ENCODE results near the gene C1orf115.

Gene C1orf115

GRCh38 chr1:220742520-220742919, 52.4 kb downstream of the C1orf115 start:
- TF ChIP-seq CTCF (IDR thresholded peaks at IDR 0.05; ENCODE audit: low read depth, low read length, missing control alignments) = no peak
- in situ Hi-C loops (cut with HindIII; ENCODE audit: low sequenced_read_pairs) = no loop called here
- H3K4me3 ChIP-seq (ENCODE audit: low read depth, low read length) = no peak overlapping the region
- no peak for DNase-seq (ENCODE audit: low read depth)

- TF ChIP-seq CTCF (IDR thresholded peaks at IDR 0.05; ENCODE audit: low read depth, low read length, missing control alignments) = no peak
- H3K4me3 ChIP-seq (ENCODE audit: low read depth, low read length) = no peak overlapping the region
- no peak for DNase-seq (ENCODE audit: low read depth)
- in situ Hi-C loops (cut with HindIII; ENCODE audit: low sequenced_read_pairs) = no loop called here
Observed at GRCh38 chr1:220746851-220747250, 56.7 kb downstream of the C1orf115 start.

- DNase-seq (ENCODE audit: low read depth) = no peak
- in situ Hi-C loops (cut with HindIII; ENCODE audit: low sequenced_read_pairs) = no loop called here
Observed at GRCh38 chr1:220747437-220748088, 57.4 kb downstream of the C1orf115 start.

GRCh38 chr1:220748089-220748934, 58.1 kb downstream of the C1orf115 start, which contains the start of gene MTARC2:
MTARC2 (plus strand) TSS chr1:220748322; CDS start chr1:220748532, 210 bp downstream.
- peak within 1 kb of the TSS; percentile 60 for H3K4me3 ChIP-seq (ENCODE audit: low read depth, low read length)
- no peak for TF ChIP-seq CTCF (IDR thresholded peaks at IDR 0.05; ENCODE audit: low read depth, low read length, missing control alignments)
- in situ Hi-C loops (cut with HindIII; ENCODE audit: low sequenced_read_pairs) = no loop called here
- DNase-seq (ENCODE audit: low read depth) = no peak

More at GRCh38 chr1:220747437-220748088, 57.4 kb downstream of the C1orf115 start:
- no peak for TF ChIP-seq CTCF (IDR thresholded peaks at IDR 0.05; ENCODE audit: low read depth, low read length, missing control alignments)
- H3K4me3 ChIP-seq (ENCODE audit: low read depth, low read length) = peak overlapping the region; percentile 60
